NCI-H524 treated with DMSO at 0.1 percent for 48 hours (cell line): ENCODE measurements around the gene LRRC3C.

ENCODE experiments used
- DNase-seq: peaks from one replicate; lab custom pipeline; 2025; lab: John Stamatoyannopoulos, UW

LRRC3C gene

GRCh38 chr17:39923836-39924690 is 3.5 kb upstream of the LRRC3C start:
- no peak for DNase-seq

GRCh38 chr17:39924691-39925055 is 2.9 kb upstream of the LRRC3C start:
- DNase-seq = no peak

GRCh38 chr17:39925282-39926134 is 2.0 kb upstream of the LRRC3C start:
- peak; percentile 9 for DNase-seq

GRCh38 chr17:39926135-39926587 is 1.4 kb upstream of the LRRC3C start:
- DNase-seq = no peak

GRCh38 chr17:39926588-39927100 is 888 bp upstream of the LRRC3C start:
- no peak for DNase-seq

GRCh38 chr17:39927929-39928857 is 661 bp downstream of the LRRC3C start:
- no peak for DNase-seq

GRCh38 chr17:39928858-39929645 is 1.5 kb downstream of the LRRC3C start:
- DNase-seq = no peak

GRCh38 chr17:39929646-39930407 is 2.3 kb downstream of the LRRC3C start:
- no peak for DNase-seq

GRCh38 chr17:39933912-39934311 is 6.4 kb downstream of the LRRC3C start:
- DNase-seq = no peak

GRCh38 chr17:39934324-39934723 is 6.8 kb downstream of the LRRC3C start:
- DNase-seq = no peak

- DNase-seq = no peak
Measured at GRCh38 chr17:39935909-39936308, 8.4 kb downstream of the LRRC3C start.

GRCh38 chr17:39937447-39937846 is 9.9 kb downstream of the LRRC3C start:
- no peak for DNase-seq

GRCh38 chr17:39938140-39938869 is 10.8 kb downstream of the LRRC3C start:
- no peak for DNase-seq

- DNase-seq = no peak
Measured at GRCh38 chr17:39939106-39939505, 11.6 kb downstream of the LRRC3C start.

GRCh38 chr17:39939588-39940419 is 12.3 kb downstream of the LRRC3C start:
- DNase-seq = peak; percentile 25

GRCh38 chr17:39943702-39944392 is 16.3 kb downstream of the LRRC3C start:
- no peak for DNase-seq

- DNase-seq = no peak
Measured at GRCh38 chr17:39944393-39944711, 16.8 kb downstream of the LRRC3C start.
